Epidermal melanocyte (primary cell): ENCODE measurements around the gene TMEM86B.
A peak's percentile ranks its signal among the peaks of the same experiment; 100 is the strongest.

Experiments
- DNase-seq: peaks from one replicate; pipeline ENCODE4 v3.0.0; 2011; ENCODE audit warnings: low spot score; ENCODE audit not compliant: insufficient read length

Gene TMEM86B

GRCh38 chr19:55257461-55258420, 29.2 kb upstream of the TMEM86B start:
- DNase-seq, result no peak

- DNase-seq, result no peak
Observed at GRCh38 chr19:55256562-55257460, 28.2 kb upstream of the TMEM86B start.

- no peak for DNase-seq
Observed at GRCh38 chr19:55255618-55256423, 27.3 kb upstream of the TMEM86B start.

- DNase-seq, result no peak
Observed at GRCh38 chr19:55254625-55254977, 26.0 kb upstream of the TMEM86B start.

GRCh38 chr19:55253842-55254624, 25.5 kb upstream of the TMEM86B start:
- peak; percentile 11 for DNase-seq

GRCh38 chr19:55252760-55253663, 24.4 kb upstream of the TMEM86B start:
- DNase-seq, result no peak

GRCh38 chr19:55251341-55252081, 22.9 kb upstream of the TMEM86B start:
- peak; percentile 13 for DNase-seq

GRCh38 chr19:55250262-55251036, 21.9 kb upstream of the TMEM86B start:
- DNase-seq, result no peak

- no peak for DNase-seq
Observed at GRCh38 chr19:55249841-55250240, 21.3 kb upstream of the TMEM86B start.

GRCh38 chr19:55248704-55249103, 20.1 kb upstream of the TMEM86B start:
- DNase-seq, result no peak

GRCh38 chr19:55248166-55248675, 19.7 kb upstream of the TMEM86B start:
- DNase-seq, result no peak

GRCh38 chr19:55247621-55248099, 19.1 kb upstream of the TMEM86B start:
- no peak for DNase-seq

GRCh38 chr19:55246462-55247451, 18.2 kb upstream of the TMEM86B start:
- DNase-seq, result no peak

GRCh38 chr19:55245236-55245904, 16.8 kb upstream of the TMEM86B start:
- no peak for DNase-seq

GRCh38 chr19:55244004-55244680, 15.6 kb upstream of the TMEM86B start:
- DNase-seq, result no peak
